NCI-H146 treated with DMSO at 0.1 percent for 48 hours (cell line): ENCODE data around the gene KIF13A.

Source experiments
- DNase-seq: peaks from one replicate; lab custom pipeline; 2025; ENCODE audit not compliant: unreplicated experiment; lab: John Stamatoyannopoulos, UW

KIF13A gene

GRCh38 chr6:17730078-17730704, 257.2 kb downstream of the KIF13A start:
- DNase-seq: no peak

GRCh38 chr6:17729223-17730077, 258.0 kb downstream of the KIF13A start:
- no peak for DNase-seq

DNA sequence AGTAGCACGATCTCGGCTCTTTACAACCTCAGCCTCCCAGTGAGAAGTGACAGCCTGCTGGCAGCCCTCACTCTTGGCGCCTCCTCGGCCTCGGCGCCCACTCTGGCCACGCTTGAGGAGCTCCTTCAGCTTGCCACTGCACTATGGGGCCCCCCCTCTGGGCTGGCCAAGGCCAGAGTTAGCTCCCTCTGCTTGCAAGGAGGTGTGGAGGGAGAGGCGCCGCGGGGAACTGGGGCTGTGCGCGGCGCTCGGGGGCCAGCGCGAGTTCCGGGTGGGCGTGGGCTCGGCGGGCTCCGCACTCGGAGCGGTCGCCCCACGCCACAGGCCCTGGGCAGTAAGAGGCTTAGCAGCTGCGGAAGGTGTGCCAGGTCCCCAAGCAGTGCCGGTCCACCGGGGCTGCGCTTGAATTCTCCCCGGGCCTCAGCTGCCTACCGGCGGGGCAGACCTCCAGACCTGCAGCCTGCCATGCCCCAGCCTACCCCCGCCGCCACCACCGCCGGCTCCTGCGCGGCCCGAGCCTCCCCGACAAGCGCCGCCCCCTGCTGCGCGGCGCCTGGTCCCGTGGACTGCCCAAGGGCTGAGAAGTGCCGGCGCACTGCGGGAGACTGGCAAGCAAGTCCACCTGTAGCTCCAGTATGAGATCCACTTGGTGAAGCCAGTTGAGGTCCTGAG, 258.7 kb downstream of the KIF13A start:
- no peak for DNase-seq

- DNase-seq: no peak
These were observed 262.4 kb downstream of the KIF13A start for GRCh38 chr6:17725083-17725482.

DNA sequence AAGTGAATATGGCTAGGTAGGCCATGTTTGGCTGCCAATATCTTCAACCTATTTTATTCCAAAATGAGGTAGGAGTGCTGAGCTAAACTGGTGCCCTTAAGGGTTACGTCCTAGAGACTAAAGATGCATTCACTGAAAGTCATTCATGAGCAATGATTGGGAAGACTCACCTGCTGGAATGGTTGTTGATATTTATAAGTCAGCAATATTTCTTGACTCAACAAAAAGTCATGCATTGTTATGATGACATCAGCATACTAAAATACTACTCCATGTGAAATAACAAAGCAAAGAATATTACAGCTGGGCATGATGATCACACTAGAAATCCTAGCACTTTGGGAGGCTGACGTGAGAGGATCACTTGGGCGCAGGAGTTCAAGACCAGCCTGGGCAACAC, 263.1 kb downstream of the KIF13A start:
- DNase-seq: no peak

DNA sequence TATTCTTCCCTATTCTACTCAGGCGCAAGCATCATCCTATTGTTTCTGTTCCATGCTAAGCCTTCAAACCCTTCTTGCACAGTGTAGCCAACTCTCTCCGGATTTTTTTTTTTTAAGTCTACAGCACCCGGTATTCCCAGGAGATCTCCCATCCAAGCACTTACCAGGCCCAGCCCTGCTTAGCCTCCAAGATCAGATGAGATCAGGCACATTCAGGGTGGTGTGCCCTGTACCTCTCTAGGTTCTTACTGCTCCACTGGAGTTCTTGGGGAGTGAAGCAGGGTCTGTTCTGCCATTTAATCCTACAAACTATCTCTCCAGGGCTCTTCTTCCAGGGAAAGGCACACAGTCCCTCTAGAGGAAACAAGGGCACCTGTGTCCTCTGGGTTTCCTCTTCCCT, 265.8 kb downstream of the KIF13A start:
- no peak for DNase-seq

GRCh38 chr6:17719323-17720041, 268.0 kb downstream of the KIF13A start:
- DNase-seq: no peak

DNA sequence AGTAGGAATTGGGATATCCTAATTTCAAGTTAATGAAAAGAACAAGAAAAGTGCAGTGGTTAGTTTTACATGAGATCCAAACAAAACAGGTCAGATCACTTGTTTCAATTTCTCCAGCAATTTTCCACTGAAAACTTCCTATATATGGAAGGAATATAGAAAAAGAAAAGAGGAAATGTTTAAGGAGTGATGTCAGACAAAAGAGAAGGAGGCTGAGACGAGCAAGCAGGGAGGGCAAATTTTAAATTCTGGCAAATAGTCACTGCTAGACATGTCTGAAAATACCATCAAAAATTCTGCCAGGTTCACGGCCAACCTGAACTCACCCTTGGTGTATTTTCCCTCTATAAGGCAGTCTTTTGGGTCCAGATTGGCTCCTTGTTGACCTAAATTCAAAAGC, 271.2 kb downstream of the KIF13A start:
- DNase-seq: no peak

DNA sequence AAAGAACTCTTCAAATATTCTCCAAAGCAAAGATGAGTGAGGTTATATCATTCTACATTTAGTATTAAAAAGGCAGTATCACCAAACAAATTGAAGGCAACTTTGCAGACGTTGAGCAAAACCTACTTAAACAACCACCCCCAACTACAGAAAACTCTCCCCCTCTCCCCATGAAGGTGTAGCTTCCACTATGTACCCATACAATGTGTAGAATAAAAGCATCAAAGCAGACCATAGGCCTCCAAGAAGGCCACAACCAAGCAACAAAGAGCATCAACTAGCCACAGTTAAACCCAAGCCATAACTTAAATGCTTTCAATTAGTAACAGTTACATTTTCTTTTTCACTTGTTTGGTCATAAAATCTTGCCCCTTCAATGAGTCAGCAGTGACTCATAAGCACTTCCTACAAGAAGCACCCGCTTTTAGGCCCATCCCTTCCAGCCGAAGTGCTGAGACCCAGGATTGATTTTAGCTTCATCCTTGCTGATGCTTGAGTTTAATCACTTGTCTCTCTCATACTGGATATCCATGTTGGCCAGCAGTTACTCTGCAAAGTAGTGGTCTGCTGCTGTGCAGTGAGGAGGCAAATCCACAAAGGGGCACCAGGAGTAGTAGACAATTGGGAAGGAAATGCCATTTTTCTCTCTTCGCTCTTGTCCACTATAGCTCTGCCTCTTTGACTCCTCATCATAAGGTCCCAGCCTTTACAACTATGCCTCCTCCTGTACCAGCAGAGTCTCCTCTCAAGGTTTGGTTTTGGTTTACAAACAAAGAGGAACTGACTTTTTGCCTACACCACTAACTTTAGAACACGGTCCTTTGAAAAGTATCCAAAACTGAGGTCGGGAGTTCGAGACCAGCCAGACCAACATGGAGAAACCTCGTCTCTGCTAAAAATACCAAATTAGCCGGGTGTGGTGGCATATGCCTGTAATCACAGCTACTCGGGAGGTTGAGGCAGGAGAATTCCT, 272.3 kb downstream of the KIF13A start:
- no peak for DNase-seq

DNA sequence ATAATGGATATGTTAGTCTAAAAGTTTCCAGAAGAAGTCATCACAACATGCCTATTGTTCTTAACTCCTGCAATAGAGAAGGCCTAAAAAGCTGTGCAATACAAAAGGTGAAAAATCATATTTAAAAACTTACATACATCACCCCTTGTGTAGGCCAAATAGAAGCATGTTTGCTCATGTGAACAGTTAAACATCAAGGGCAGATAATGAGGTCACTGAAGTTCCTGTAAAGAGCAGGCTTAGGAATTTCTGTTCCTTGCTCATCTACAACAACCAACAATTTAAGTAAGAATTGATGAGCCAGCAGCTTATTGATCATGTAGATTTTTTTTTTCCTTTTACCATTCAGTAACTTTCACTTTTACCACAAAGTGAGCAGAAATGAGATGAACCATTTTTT, 273.3 kb downstream of the KIF13A start:
- DNase-seq: no peak

DNA sequence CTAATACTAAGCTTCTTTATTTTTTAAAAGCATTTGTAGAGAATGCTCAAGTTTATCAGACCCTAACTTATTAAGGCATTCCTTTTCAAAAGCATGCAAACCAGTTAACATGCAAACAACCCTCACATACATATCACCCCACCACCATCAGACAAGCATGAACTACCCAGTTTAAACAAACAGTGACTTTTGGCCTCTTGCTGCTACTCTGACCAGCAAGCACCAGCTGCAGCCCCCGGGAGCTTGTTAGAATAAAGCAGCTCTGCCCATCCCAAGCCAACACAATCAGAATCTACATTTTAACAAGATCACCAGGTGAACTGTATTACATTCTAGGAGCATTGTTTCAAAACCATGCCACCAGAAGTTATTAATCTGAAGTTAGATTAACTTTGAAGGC, 274.9 kb downstream of the KIF13A start:
- no peak for DNase-seq

DNA sequence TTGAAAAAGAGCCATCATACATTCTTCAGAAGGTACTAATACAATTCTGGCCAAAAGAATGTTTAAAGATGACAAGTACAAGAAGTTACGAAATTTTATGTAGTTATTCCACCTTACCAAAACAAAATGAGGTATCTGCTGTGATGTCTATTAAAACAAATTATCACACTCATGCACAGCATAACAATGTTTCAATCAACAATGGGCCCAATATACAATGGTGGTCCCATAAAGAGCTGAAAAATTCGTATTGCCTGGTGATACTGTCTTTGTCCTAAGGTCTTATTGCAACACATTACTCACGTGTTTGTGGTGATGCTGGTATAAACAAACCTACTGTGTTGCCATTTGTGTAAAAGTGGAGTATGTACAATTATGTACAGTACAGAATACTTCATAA, 277.1 kb downstream of the KIF13A start:
- no peak for DNase-seq

DNA sequence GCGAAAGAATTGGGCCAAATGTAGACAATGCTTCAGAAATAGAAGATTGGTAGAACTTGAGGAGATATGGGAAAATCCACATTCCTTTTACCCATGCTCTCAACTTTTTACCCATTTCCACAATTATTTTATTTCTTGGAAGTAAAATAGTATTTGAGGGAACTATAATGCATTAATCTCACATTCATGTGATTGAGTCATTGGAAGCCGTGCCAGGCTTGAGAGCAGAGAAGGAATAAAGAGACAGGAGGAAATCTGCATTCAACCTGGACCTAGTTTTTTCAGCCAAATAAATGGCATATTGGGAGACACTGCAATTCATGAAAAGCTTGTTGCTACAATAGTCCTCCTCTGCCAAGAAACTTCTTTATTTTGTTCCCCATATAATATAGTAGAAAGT, 278.0 kb downstream of the KIF13A start:
- DNase-seq: no peak
